PC-9 (cell line): ENCODE measurements around the gene OR9Q1.

Experiments used
- CTCF ChIP-seq: fragments of 200-600 bp; sonication (generic); conservative IDR thresholded peaks from 2 replicates; pipeline ENCODE4 v1.6.1; 2017; ENCODE audit warnings: mixed run types, antibody characterized with exemption, mild to moderate bottlenecking, moderate library complexity
- EZH2 ChIP-seq: fragments of 200-600 bp; sonication (generic); IDR thresholded peaks from 2 replicates; pipeline ENCODE4 v1.8.0; 2017; ENCODE audit warnings: antibody characterized with exemption, low read depth

DNA sequence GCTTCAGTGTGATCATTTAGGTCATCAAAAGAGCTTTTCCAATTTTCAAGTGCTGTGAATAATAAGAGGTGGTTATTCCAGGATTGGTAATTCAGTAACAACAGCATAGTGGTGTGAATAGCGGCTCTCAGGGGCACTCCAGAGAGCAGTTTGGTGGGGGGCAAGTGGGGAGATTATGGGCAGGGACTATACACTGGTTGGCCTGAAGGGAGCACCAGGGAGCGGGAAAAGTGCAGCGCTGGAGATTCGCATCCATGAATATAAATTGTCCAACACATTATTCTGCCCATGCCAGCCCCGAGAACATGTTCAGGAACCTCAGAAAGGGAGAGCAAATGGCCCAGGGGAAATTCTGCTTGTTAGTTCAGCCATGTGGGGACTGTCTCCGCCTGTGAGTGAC lies 45.0 kb downstream of the OR9Q1 start:
- TF ChIP-seq CTCF (no peak), EZH2 (no peak)
